DND-41 (cell line): ENCODE results near the gene SYCP2.

Experiments used
- ATAC-seq: fragments of 200-7000 bp; cut with Tn5 transposase; 3 replicates; pipeline ENCODE4 v1.9.1; 2021; ENCODE audit warnings: low read depth; ENCODE audit not compliant: insufficient read depth
- DNase-seq: peaks from one replicate; pipeline ENCODE4 v3.0.0-alpha.2; 2020
- H2AFZ ChIP-seq: 2 replicates; pipeline ENCODE4 v1.6.0; 2012; ENCODE audit warnings: low read depth, low read length
- H3K27ac ChIP-seq: 2 replicates; pipeline ENCODE4 v1.5.1; 2012; ENCODE audit warnings: low read length, inconsistent platforms
- H3K27me3 ChIP-seq: fragments of 200-600 bp; sonication (generic); 2 replicates; pipeline ENCODE4 v1.6.0; 2012; ENCODE audit warnings: low read length, mild to moderate bottlenecking, inconsistent platforms; ENCODE audit not compliant: insufficient read depth, poor library complexity
- H3K36me3 ChIP-seq: 2 replicates; pipeline ENCODE4 v1.5.1; 2012; ENCODE audit warnings: low read length, inconsistent platforms; ENCODE audit not compliant: insufficient read depth
- H3K4me1 ChIP-seq: 2 replicates; pipeline ENCODE4 v1.5.1; 2012; ENCODE audit warnings: mild to moderate bottlenecking, low read length; ENCODE audit not compliant: insufficient read depth
- H3K4me2 ChIP-seq: 2 replicates; pipeline ENCODE4 v1.6.0; 2012; ENCODE audit warnings: mild to moderate bottlenecking, moderate library complexity, low read length, inconsistent platforms; ENCODE audit not compliant: insufficient read depth
- H3K4me3 ChIP-seq, 2 experiments: fragments of 200-600 bp in 1 of 2; shearing (Covaris generic) in 1 of 2; 2 replicates each; pipeline ENCODE4 v1.5.1; 2012 to 2016; ENCODE audit warnings: inconsistent platforms in 2 of 2, low read length in 2 of 2, mild to moderate bottlenecking in 2 of 2, low read depth in 1 of 2, moderate library complexity in 1 of 2
- H3K79me2 ChIP-seq: 2 replicates; pipeline ENCODE4 v1.6.0; 2012; ENCODE audit warnings: low read length, inconsistent platforms; ENCODE audit not compliant: insufficient read depth
- H3K9ac ChIP-seq: 2 replicates; pipeline ENCODE4 v1.6.0; 2012; ENCODE audit warnings: low read depth, mild to moderate bottlenecking, inconsistent platforms, low read length, moderate library complexity
- H3K9me3 ChIP-seq: 2 replicates; pipeline ENCODE4 v1.5.1; 2012; ENCODE audit warnings: low read length, moderate library complexity, mild to moderate bottlenecking, inconsistent platforms; ENCODE audit not compliant: insufficient read depth, severe bottlenecking
- H4K20me1 ChIP-seq: 2 replicates; pipeline ENCODE4 v1.6.0; 2012; ENCODE audit warnings: low read length; ENCODE audit not compliant: insufficient read depth
- CTCF ChIP-seq: IDR thresholded peaks from 2 replicates; pipeline ENCODE4 v1.5.1; 2012; ENCODE audit warnings: borderline replicate concordance, low read length, moderate library complexity, mild to moderate bottlenecking; ENCODE audit not compliant: poor library complexity, severe bottlenecking; ENCODE audit errors: extremely low read depth
- EZH2 ChIP-seq: IDR thresholded peaks from 3 replicates; pipeline ENCODE4 v1.6.1; 2012; ENCODE audit warnings: borderline replicate concordance, low read depth, mild to moderate bottlenecking, moderate library complexity, low read length, inconsistent platforms; ENCODE audit not compliant: severe bottlenecking

The SYCP2 gene

GRCh38 chr20:59821788-59822187 is 111.6 kb downstream of the SYCP2 start:
- H2AFZ ChIP-seq: no peak overlapping the region
- no peak overlapping the region for H3K9ac ChIP-seq
- no peak overlapping the region for H3K4me2 ChIP-seq
- peaks cover 4% of the 10 kb centered on the region for H3K27me3 ChIP-seq
- TF ChIP-seq CTCF (no peak), EZH2 (no peak)
- no peaks in the 10 kb centered on the region for H3K4me1 ChIP-seq
- H3K9me3 ChIP-seq: no peaks in the 10 kb centered on the region
- H3K79me2 ChIP-seq: no peaks in the 10 kb centered on the region
- ATAC-seq (no peak), DNase-seq (no peak)
- H3K27ac ChIP-seq: no peak overlapping the region
- H3K36me3 ChIP-seq: no peaks in the 10 kb centered on the region
- H4K20me1 ChIP-seq: no peaks in the 10 kb centered on the region
- no peak overlapping the region for H3K4me3 ChIP-seq

- H3K36me3 ChIP-seq: no peaks in the 10 kb centered on the region
- no peak overlapping the region for H3K27ac ChIP-seq
- no peak overlapping the region for H3K9ac ChIP-seq
- H4K20me1 ChIP-seq: no peaks in the 10 kb centered on the region
- H3K4me3 ChIP-seq: no peak overlapping the region
- peaks cover 5% of the 10 kb centered on the region for H3K27me3 ChIP-seq
- no peak for ATAC-seq
- TF ChIP-seq EZH2: no peak
- TF ChIP-seq CTCF: no peak
- no peak overlapping the region for H2AFZ ChIP-seq
- no peaks in the 10 kb centered on the region for H3K9me3 ChIP-seq
- H3K4me2 ChIP-seq: no peak overlapping the region
- no peak for DNase-seq
- no peaks in the 10 kb centered on the region for H3K79me2 ChIP-seq
- H3K4me1 ChIP-seq: no peaks in the 10 kb centered on the region
These were observed 112.2 kb downstream of the SYCP2 start for GRCh38 chr20:59821201-59821600.

GRCh38 chr20:59820204-59821041 is 113.0 kb downstream of the SYCP2 start:
- H3K27ac ChIP-seq: no peak overlapping the region
- DNase-seq (no peak), ATAC-seq (no peak)
- TF ChIP-seq CTCF: no peak
- TF ChIP-seq EZH2: no peak
- no peaks in the 10 kb centered on the region for H3K9me3 ChIP-seq
- H3K4me3 ChIP-seq: no peak overlapping the region
- H3K9ac ChIP-seq: no peak overlapping the region
- H4K20me1 ChIP-seq: no peaks in the 10 kb centered on the region
- H3K4me2 ChIP-seq: no peak overlapping the region
- H3K36me3 ChIP-seq: no peaks in the 10 kb centered on the region
- no peaks in the 10 kb centered on the region for H3K4me1 ChIP-seq
- H3K27me3 ChIP-seq: peaks cover 5% of the 10 kb centered on the region
- H2AFZ ChIP-seq: no peak overlapping the region
- no peaks in the 10 kb centered on the region for H3K79me2 ChIP-seq
